HepG2 (cell line): Measurements from ENCODE around the gene PRPSAP1. TPM values are rescaled to one million over a fixed set of nuclear protein-coding genes. Genes with fewer than 3 reads are reported as not detected.

Experiments
- AGO1 ChIP-seq: fragments of 200-400 bp; formaldehyde crosslinking; IDR thresholded peaks from 2 replicates; pipeline ENCODE4 v1.6.1; 2017; ENCODE audit warnings: mild to moderate bottlenecking, low read depth, low read length, moderate library complexity; ENCODE audit not compliant: poor library complexity, severe bottlenecking
- ATAD3A ChIP-seq: sonication (generic); formaldehyde crosslinking; IDR thresholded peaks from 2 replicates; pipeline ENCODE4 v1.4.0; 2020; ENCODE audit warnings: missing genetic modification reagents
- FOXP1 ChIP-seq, 2 experiments: fragments of 450-650 bp in 1 of 2; IDR thresholded peaks; 2 replicates each; pipeline ENCODE4 v1.6.1; 2017 to 2018; ENCODE audit warnings: antibody characterized with exemption in 1 of 2
- MED13 ChIP-seq: sonication (generic); formaldehyde crosslinking; IDR thresholded peaks from 2 replicates; pipeline ENCODE4 v1.5.0; 2020; ENCODE audit warnings: missing genetic modification reagents
- MTA3 ChIP-seq: sonication (generic); formaldehyde crosslinking; IDR thresholded peaks from 2 replicates; pipeline ENCODE4 v1.4.0; 2020; ENCODE audit warnings: missing genetic modification reagents
- NAIF1 ChIP-seq: sonication (generic); formaldehyde crosslinking; IDR thresholded peaks from 2 replicates; pipeline ENCODE4 v1.5.0; 2020; ENCODE audit warnings: mild to moderate bottlenecking, missing genetic modification reagents, borderline replicate concordance
- NCOR1 ChIP-seq: fragments of 200-600 bp; sonication (generic); IDR thresholded peaks from 2 replicates; pipeline ENCODE4 v1.7.0; 2017; ENCODE audit warnings: antibody characterized with exemption, low read length, borderline replicate concordance
- SNAI1 ChIP-seq: sonication (generic); formaldehyde crosslinking; IDR thresholded peaks from 2 replicates; pipeline ENCODE4 v1.5.0; 2020; ENCODE audit warnings: mild to moderate bottlenecking, missing genetic modification reagents, borderline replicate concordance
- TRIM24 ChIP-seq: sonication (generic); formaldehyde crosslinking; IDR thresholded peaks from 2 replicates; pipeline ENCODE4 v1.8.0; 2022; ENCODE audit warnings: mild to moderate bottlenecking, missing genetic modification reagents
- ZBTB3 ChIP-seq: sonication (generic); formaldehyde crosslinking; IDR thresholded peaks from 2 replicates; pipeline ENCODE4 v1.4.0; 2020; ENCODE audit warnings: low read depth, mild to moderate bottlenecking, moderate library complexity, missing genetic modification reagents, borderline replicate concordance
- ZNF329 ChIP-seq: sonication (generic); formaldehyde crosslinking; IDR thresholded peaks from 2 replicates; pipeline ENCODE4 v1.9.0; 2021; ENCODE audit warnings: low read depth, mild to moderate bottlenecking, missing genetic modification reagents
- ZNF432 ChIP-seq: sonication (generic); formaldehyde crosslinking; IDR thresholded peaks from 2 replicates; pipeline ENCODE4 v1.5.0; 2020; ENCODE audit warnings: missing genetic modification reagents, mild to moderate bottlenecking, borderline replicate concordance
- ZSCAN21 ChIP-seq: sonication (generic); formaldehyde crosslinking; IDR thresholded peaks from 2 replicates; pipeline ENCODE4 v1.8.0; 2022; ENCODE audit warnings: mild to moderate bottlenecking, missing genetic modification reagents, moderate library complexity, borderline replicate concordance
- polyA plus RNA-seq, 8 experiments: library from polyadenylated mRNA; depleted of rRNA in 3 of 8; stranded (reverse) in 7 of 8; unstranded in 1 of 8; fragments of >200 nt; fragmentation: Illumina TruSeq in 4 of 8; extraction: Trizol in 4 of 8; gene quantifications; 2 replicates each; pipeline versions ENCODE4 v1.2.1 to v1.2.3, GENCODE V29; 2011 to 2016; ENCODE audit warnings: low read depth in 4 of 8, missing spikeins in 1 of 8, mixed read lengths in 1 of 8; ENCODE audit not compliant: insufficient read depth in 1 of 8
- total RNA-seq, 5 experiments: library from RNA; depleted of rRNA; stranded (reverse); fragments of >200 nt; fragmentation: Illumina TruSeq; extraction: Trizol; gene quantifications; 2 replicates each; pipeline ENCODE4 v1.2.3, GENCODE V29; 2016; ENCODE audit warnings: low read depth in 1 of 5
- TF ChIP-seq, protein P1 (sequence below): sonication (generic); formaldehyde crosslinking; IDR thresholded peaks from 2 replicates; pipeline ENCODE4 v1.8.1; 2022; ENCODE audit warnings: mild to moderate bottlenecking, missing genetic modification reagents
- TF ChIP-seq, protein P2 (sequence below): sonication (generic); formaldehyde crosslinking; IDR thresholded peaks from 2 replicates; pipeline ENCODE4 v1.5.0; 2020; ENCODE audit warnings: mild to moderate bottlenecking, missing genetic modification reagents
- TF ChIP-seq, protein P3 (sequence below): sonication (generic); formaldehyde crosslinking; IDR thresholded peaks from 2 replicates; pipeline ENCODE4 v1.4.0; 2020; ENCODE audit warnings: missing genetic modification reagents, mild to moderate bottlenecking, borderline replicate concordance
- TF ChIP-seq, protein P4 (sequence below): sonication (generic); formaldehyde crosslinking; IDR thresholded peaks from 2 replicates; pipeline ENCODE4 v1.5.0; 2020; ENCODE audit warnings: missing genetic modification reagents, mild to moderate bottlenecking, borderline replicate concordance
- TF ChIP-seq, protein P5 (sequence below): sonication (generic); formaldehyde crosslinking; IDR thresholded peaks from 2 replicates; pipeline ENCODE4 v1.5.0; 2020; ENCODE audit warnings: missing genetic modification reagents
- TF ChIP-seq, protein P6 (sequence below): IDR thresholded peaks from 2 replicates; pipeline ENCODE4 v1.6.1; 2016; ENCODE audit warnings: low read depth, borderline replicate concordance

The PRPSAP1 gene
- total and polyA plus RNA-seq, 2 of the 13 experiments (the other 11 are each of a cell fraction or from before 2014, with no cell fraction given) = 91.1 to 314 TPM

DNA sequence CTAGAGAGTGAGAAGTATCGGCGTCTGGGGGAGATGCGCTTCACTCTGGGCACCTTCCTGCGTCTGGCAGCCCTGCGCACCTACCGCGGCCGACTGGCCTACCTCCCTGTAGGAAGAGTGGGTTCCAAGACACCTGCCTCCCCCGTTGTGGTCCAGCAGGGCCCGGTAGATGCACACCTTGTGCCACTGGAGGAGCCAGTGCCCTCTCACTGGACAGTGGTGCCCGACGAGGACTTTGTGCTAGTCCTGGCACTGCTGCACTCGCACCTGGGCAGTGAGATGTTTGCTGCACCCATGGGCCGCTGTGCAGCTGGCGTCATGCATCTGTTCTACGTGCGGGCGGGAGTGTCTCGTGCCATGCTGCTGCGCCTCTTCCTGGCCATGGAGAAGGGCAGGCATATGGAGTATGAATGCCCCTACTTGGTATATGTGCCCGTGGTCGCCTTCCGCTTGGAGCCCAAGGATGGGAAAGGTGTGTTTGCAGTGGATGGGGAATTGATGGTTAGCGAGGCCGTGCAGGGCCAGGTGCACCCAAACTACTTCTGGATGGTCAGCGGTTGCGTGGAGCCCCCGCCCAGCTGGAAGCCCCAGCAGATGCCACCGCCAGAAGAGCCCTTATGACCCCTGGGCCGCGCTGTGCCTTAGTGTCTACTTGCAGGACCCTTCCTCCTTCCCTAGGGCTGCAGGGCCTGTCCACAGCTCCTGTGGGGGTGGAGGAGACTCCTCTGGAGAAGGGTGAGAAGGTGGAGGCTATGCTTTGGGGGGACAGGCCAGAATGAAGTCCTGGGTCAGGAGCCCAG, 33.5 kb upstream of the PRPSAP1 start (continued):
- TF ChIP-seq SNAI1 (CRISPR knock-in tag) = 0 out of 2 replicates have a peak, but pooled peaks have one; percentile 36
- TF ChIP-seq MTA3 = no peak
- no peak for TF ChIP-seq FOXP1 (IDR thresholded peaks at IDR 0.05)
- TF ChIP-seq FOXP1 (CRISPR knock-in tag; IDR thresholded peaks at IDR 0.05) = no peak
- TF ChIP-seq NAIF1 (CRISPR knock-in tag) = no peak
- TF ChIP-seq, protein P1, sequence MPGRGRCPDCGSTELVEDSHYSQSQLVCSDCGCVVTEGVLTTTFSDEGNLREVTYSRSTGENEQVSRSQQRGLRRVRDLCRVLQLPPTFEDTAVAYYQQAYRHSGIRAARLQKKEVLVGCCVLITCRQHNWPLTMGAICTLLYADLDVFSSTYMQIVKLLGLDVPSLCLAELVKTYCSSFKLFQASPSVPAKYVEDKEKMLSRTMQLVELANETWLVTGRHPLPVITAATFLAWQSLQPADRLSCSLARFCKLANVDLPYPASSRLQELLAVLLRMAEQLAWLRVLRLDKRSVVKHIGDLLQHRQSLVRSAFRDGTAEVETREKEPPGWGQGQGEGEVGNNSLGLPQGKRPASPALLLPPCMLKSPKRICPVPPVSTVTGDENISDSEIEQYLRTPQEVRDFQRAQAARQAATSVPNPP (CRISPR knock-in tag) = 0 out of 2 replicates have a peak, but pooled peaks have one; percentile 5
- TF ChIP-seq, protein P2, sequence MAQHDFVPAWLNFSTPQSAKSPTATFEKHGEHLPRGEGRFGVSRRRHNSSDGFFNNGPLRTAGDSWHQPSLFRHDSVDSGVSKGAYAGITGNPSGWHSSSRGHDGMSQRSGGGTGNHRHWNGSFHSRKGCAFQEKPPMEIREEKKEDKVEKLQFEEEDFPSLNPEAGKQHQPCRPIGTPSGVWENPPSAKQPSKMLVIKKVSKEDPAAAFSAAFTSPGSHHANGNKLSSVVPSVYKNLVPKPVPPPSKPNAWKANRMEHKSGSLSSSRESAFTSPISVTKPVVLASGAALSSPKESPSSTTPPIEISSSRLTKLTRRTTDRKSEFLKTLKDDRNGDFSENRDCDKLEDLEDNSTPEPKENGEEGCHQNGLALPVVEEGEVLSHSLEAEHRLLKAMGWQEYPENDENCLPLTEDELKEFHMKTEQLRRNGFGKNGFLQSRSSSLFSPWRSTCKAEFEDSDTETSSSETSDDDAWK (CRISPR knock-in tag) = no peak
- TF ChIP-seq, protein P3, sequence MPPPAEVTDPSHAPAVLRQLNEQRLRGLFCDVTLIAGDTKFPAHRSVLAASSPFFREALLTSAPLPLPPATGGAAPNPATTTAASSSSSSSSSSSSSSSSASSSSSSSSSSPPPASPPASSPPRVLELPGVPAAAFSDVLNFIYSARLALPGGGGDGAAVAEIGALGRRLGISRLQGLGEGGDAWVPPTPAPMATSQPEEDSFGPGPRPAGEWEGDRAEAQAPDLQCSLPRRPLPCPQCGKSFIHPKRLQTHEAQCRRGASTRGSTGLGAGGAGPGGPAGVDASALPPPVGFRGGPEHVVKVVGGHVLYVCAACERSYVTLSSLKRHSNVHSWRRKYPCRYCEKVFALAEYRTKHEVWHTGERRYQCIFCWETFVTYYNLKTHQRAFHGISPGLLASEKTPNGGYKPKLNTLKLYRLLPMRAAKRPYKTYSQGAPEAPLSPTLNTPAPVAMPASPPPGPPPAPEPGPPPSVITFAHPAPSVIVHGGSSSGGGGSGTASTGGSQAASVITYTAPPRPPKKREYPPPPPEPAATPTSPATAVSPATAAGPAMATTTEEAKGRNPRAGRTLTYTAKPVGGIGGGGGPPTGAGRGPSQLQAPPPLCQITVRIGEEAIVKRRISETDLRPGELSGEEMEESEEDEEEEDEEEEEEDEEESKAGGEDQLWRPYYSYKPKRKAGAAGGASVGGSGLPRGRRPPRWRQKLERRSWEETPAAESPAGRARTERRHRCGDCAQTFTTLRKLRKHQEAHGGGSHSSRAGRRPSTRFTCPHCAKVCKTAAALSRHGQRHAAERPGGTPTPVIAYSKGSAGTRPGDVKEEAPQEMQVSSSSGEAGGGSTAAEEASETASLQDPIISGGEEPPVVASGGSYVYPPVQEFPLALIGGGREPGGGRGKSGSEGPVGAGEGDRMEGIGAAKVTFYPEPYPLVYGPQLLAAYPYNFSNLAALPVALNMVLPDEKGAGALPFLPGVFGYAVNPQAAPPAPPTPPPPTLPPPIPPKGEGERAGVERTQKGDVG = no peak
- no peak for TF ChIP-seq MED13 (CRISPR knock-in tag)
- TF ChIP-seq, protein P4, sequence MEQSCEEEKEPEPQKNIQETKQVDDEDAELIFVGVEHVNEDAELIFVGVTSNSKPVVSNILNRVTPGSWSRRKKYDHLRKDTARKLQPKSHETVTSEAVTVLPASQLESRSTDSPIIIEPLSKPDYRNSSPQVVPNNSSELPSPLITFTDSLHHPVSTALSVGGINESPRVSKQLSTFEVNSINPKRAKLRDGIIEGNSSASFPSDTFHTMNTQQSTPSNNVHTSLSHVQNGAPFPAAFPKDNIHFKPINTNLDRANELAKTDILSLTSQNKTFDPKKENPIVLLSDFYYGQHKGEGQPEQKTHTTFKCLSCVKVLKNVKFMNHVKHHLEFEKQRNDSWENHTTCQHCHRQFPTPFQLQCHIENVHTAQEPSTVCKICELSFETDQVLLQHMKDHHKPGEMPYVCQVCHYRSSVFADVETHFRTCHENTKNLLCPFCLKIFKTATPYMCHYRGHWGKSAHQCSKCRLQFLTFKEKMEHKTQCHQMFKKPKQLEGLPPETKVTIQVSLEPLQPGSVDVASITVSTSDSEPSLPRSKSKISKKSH (CRISPR knock-in tag) = peak; percentile 25
- TF ChIP-seq ATAD3A = no peak
- TF ChIP-seq ZNF432 (CRISPR knock-in tag) = no peak
- TF ChIP-seq NCOR1 = no peak
- TF ChIP-seq TRIM24 = no peak
- 0 out of 2 replicates have a peak, but pooled peaks have one; percentile 37 for TF ChIP-seq ZNF329
- peak; percentile 72 for TF ChIP-seq AGO1
- TF ChIP-seq, protein P5, sequence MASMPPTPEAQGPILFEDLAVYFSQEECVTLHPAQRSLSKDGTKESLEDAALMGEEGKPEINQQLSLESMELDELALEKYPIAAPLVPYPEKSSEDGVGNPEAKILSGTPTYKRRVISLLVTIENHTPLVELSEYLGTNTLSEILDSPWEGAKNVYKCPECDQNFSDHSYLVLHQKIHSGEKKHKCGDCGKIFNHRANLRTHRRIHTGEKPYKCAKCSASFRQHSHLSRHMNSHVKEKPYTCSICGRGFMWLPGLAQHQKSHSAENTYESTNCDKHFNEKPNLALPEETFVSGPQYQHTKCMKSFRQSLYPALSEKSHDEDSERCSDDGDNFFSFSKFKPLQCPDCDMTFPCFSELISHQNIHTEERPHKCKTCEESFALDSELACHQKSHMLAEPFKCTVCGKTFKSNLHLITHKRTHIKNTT (CRISPR knock-in tag) = no peak
- TF ChIP-seq, protein P6, sequence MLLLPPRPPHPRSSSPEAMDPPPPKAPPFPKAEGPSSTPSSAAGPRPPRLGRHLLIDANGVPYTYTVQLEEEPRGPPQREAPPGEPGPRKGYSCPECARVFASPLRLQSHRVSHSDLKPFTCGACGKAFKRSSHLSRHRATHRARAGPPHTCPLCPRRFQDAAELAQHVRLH (CRISPR knock-in tag) = no peak
- TF ChIP-seq ZSCAN21 (CRISPR knock-in tag) = no peak
- no peak for TF ChIP-seq ZBTB3 (CRISPR knock-in tag)
